IPS-NIHi7 (cell line): ENCODE measurements around the gene NPLOC4.
A peak's percentile ranks its signal among the peaks of the same experiment; 100 is the strongest.

Experiments
- DNase-seq: peaks from one replicate; pipeline ENCODE4 v3.0.0; 2012; ENCODE audit warnings: mixed read lengths; ENCODE audit errors: extremely low spot score

Gene NPLOC4

GRCh38 chr17:81566461-81567126 is 70.3 kb downstream of the NPLOC4 start:
- no peak for DNase-seq

- no peak for DNase-seq
These were observed 71.7 kb downstream of the NPLOC4 start for GRCh38 chr17:81565231-81565630.

GRCh38 chr17:81564778-81565177 is 72.1 kb downstream of the NPLOC4 start:
- DNase-seq = no peak

GRCh38 chr17:81563861-81564586 is 72.9 kb downstream of the NPLOC4 start:
- DNase-seq = no peak

- DNase-seq = no peak
These were observed 75.4 kb downstream of the NPLOC4 start for GRCh38 chr17:81561494-81561885.

GRCh38 chr17:81558941-81559806 is 77.7 kb downstream of the NPLOC4 start:
- no peak for DNase-seq

- no peak for DNase-seq
These were observed 78.8 kb downstream of the NPLOC4 start for GRCh38 chr17:81558115-81558468.

- DNase-seq = no peak
These were observed 79.4 kb downstream of the NPLOC4 start for GRCh38 chr17:81557276-81558114.

- DNase-seq = no peak
These were observed 80.0 kb downstream of the NPLOC4 start for GRCh38 chr17:81556863-81557262.

- DNase-seq = no peak
These were observed 80.7 kb downstream of the NPLOC4 start for GRCh38 chr17:81556175-81556691.

- no peak for DNase-seq
These were observed 83.2 kb downstream of the NPLOC4 start for GRCh38 chr17:81553616-81554181.

- peak; percentile 92 for DNase-seq
These were observed 83.8 kb downstream of the NPLOC4 start for GRCh38 chr17:81553018-81553615.

GRCh38 chr17:81552244-81553017 is 84.5 kb downstream of the NPLOC4 start, which contains the start of gene FAAP100:
Gene FAAP100, minus strand, starts transcription at chr17:81552353. Its CDS starts 23 bp downstream, at chr17:81552330.
- peak; percentile 94 for DNase-seq

GRCh38 chr17:81551458-81552243 is 85.3 kb downstream of the NPLOC4 start:
- DNase-seq = no peak

- no peak for DNase-seq
These were observed 86.0 kb downstream of the NPLOC4 start for GRCh38 chr17:81550830-81551457.

GRCh38 chr17:81550285-81550684 is 86.6 kb downstream of the NPLOC4 start:
- no peak for DNase-seq

GRCh38 chr17:81549826-81550225 is 87.1 kb downstream of the NPLOC4 start:
- DNase-seq = no peak

- DNase-seq = no peak
These were observed 87.8 kb downstream of the NPLOC4 start for GRCh38 chr17:81549031-81549557.
